HG03175 (cell line): ENCODE results near the gene SMIM22.

Source experiments
- ATAC-seq: cut with Tn5 transposase; IDR thresholded peaks from one replicate; pipeline ENCODE4 v1.9.1; 2021; ENCODE audit warnings: mild to moderate bottlenecking, moderate library complexity; ENCODE audit not compliant: unreplicated experiment

Gene SMIM22

GRCh38 chr16:4814542-4815173, 19.5 kb downstream of the SMIM22 start:
- no peak for ATAC-seq

GRCh38 chr16:4820652-4821051, 25.5 kb downstream of the SMIM22 start:
- ATAC-seq, result no peak

DNA sequence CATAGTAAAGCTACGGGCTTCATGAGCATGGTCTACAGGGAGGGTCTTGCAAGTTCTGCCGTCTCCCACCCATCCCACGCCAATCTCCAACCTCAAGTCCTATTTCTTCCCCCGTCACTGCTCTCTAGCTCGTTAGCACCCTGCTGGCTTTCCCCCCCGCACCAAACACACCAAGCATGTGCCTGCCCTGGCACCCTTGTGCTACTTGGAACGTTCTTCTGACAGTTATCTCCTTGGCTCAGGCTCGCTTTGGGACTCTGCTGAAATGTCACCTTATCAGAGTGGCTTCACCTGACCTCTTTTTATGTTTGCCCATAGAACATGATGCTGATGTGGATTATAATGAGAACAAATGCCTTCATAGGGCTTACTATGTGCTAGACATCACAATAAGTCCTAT, 30.0 kb downstream of the SMIM22 start:
- ATAC-seq, result no peak

- no peak for ATAC-seq
Measured at GRCh38 chr16:4826526-4826925, 31.4 kb downstream of the SMIM22 start.

DNA sequence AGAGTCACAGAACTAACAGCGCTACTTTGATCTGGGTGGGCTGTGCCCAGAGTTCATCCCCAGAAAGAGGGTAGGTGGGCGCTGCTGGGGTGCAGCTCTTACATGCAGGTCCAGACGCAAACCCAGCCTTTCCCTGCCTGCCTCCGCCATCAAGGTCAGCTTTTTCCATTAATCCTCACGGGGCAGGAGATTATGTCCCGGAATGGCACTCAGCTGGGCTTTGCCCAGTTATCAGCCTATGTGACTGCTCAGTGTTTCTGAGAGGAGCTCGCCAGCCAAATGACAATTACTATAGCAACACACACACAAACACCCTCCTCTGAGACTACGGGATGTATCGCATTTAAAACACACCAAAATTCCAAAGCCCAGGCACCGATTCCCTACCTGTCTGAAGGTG, 31.8 kb downstream of the SMIM22 start:
- ATAC-seq, result no peak

- ATAC-seq, result no peak
Measured at GRCh38 chr16:4828567-4829321, 33.6 kb downstream of the SMIM22 start.

- ATAC-seq, result no peak
Measured at GRCh38 chr16:4830408-4830807, 35.2 kb downstream of the SMIM22 start.

- no peak for ATAC-seq
Measured at GRCh38 chr16:4831616-4832015, 36.4 kb downstream of the SMIM22 start.

GRCh38 chr16:4832698-4833343, 37.7 kb downstream of the SMIM22 start:
- ATAC-seq, result no peak

DNA sequence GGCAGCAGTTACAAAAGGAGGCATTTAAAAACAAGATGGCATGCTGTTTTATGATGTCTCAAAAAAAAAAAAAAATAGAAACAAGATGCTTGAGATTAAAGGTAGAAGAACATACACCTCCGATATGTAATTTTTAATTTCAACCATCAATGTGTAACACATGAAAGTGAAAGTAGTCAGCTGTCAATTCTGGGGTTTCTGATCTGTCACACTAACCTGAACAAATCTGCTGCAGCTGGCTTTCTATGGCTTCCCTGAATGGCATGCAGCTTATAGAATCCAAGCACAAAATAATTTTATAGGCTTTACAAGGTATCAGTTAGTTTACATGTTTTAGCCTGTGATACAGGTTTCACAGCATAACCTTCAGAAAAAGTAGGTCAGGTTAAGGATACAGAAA, 38.4 kb downstream of the SMIM22 start:
- ATAC-seq, result no peak

- no peak for ATAC-seq
Measured at GRCh38 chr16:4836727-4837126, 41.6 kb downstream of the SMIM22 start.

DNA sequence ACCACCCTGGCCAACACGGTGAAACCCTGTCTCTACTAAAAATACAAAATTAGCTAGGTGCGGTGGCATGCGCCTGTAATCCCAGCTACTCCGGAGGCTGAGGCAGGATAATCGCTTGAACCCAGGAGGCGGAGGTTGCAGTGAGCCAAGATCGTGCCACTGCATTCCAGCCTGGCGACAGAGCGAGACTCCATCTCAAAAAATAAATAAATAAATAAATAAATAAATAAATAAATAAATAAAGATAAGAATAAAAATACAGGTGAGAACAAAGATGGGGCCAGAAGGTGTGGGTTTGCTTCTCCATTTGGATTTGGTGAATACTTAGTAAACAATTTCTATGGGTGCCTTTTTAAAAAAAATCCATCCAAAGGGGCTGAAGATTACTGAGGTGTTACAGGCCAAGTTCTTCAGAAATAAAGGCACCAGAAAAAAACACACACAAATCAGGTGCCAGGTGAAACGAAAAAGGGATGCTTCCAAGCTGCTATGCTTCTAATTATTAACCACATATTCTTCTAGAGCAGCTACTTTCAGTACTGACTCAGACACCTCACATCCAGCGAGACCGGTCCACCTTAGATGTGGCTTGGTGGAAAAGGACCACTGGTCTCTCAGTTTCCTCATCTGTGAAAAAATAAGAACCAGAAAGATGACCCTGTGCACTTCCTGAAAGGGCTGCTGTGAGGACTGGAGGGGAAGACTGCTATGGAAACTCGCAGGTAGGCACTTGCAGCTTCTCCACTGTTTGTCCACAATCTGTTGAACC, 42.7 kb downstream of the SMIM22 start:
- ATAC-seq, result no peak

GRCh38 chr16:4839942-4840341, 44.8 kb downstream of the SMIM22 start:
- ATAC-seq, result no peak

GRCh38 chr16:4840984-4841383, 45.8 kb downstream of the SMIM22 start:
- ATAC-seq, result no peak
